Measurements from ENCODE around the gene DDX47.
"Not testable (repeated sequence)": the region's sequence is repeated elsewhere in the genome, so short reads cannot be mapped to it uniquely, and the experiment has no call there.

The DDX47 gene

DNA sequence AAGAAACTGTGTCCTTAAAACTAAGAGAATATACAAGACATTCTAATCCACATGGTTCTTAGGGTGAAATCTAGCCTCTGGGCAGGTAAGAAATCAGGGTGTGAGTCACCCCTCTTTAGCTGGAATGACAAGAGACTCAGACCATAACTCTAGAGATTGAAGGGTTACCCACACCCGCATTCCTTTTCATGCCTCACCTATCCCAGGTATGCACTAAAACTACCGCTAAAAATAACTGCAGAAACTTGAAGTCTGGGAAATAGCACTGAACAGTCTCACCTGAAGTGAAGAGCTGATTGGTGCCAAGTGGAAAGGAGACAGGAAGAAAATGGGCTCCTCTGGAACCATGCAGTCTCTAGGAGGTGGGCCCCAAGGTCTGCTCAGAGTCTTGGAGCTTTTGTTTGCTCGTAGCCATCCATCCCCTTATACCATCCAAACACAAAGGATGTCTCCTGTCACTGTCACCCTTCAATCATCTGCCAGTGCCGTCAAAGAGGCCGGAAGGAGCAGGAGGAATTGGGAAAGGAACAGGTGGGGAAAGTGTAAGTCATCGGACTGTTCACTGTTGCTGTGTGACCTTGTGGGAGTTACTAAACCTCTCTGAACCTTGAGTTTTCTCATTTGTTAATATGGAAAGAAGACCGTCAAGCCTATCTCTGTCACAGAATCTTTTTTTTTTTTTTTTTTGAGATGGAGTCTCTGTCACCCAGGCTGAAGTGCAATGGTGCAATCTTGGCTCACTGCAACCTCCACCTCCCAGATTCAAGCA is 22.4 kb downstream of the DDX47 start:
- Histone ChIP-seq H3K27me3 (no peaks in the 10 kb centered on the region), H3K4me1 (ENCODE audit: control insufficient read depth in 1 of 2, insufficient read depth in 1 of 2, low read depth in 1 of 2, low read length in 1 of 2) (no peaks in the 10 kb centered on the region), H3K9me3 (no peaks in the 10 kb centered on the region), H3K27ac (no peak overlapping the region), H3K4me3 (ENCODE audit: low read depth in 1 of 2, low read length in 1 of 2) (no peak overlapping the region), H3K36me3 (peaks cover 22% of the 10 kb centered on the region)
- TF ChIP-seq, protein P1, sequence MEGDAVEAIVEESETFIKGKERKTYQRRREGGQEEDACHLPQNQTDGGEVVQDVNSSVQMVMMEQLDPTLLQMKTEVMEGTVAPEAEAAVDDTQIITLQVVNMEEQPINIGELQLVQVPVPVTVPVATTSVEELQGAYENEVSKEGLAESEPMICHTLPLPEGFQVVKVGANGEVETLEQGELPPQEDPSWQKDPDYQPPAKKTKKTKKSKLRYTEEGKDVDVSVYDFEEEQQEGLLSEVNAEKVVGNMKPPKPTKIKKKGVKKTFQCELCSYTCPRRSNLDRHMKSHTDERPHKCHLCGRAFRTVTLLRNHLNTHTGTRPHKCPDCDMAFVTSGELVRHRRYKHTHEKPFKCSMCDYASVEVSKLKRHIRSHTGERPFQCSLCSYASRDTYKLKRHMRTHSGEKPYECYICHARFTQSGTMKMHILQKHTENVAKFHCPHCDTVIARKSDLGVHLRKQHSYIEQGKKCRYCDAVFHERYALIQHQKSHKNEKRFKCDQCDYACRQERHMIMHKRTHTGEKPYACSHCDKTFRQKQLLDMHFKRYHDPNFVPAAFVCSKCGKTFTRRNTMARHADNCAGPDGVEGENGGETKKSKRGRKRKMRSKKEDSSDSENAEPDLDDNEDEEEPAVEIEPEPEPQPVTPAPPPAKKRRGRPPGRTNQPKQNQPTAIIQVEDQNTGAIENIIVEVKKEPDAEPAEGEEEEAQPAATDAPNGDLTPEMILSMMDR (IDR thresholded peaks at IDR 0.05) = no peak

DNA sequence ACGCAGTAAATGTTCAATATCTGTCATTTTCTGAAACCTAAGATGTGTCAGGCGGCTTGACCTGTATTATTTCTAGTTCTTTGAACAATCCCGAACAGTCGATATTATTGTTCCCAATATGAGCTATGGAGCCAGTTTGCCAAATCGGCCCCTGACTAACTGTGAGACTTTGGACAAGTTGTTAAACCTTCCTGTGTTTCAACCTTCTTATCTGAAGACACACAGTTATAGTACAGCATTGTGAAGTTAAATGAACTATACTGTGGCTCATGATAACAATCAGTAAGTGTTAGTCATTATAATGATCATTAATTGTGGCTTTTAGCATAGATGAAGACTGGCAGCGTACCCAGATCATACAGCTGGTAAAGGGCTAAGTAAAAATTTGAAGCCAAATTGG is 23.4 kb downstream of the DDX47 start:
- H3K36me3 ChIP-seq = peaks cover 22% of the 10 kb centered on the region
- H3K4me1 ChIP-seq (ENCODE audit: control insufficient read depth in 1 of 2, insufficient read depth in 1 of 2, low read depth in 1 of 2, low read length in 1 of 2) = no peaks in the 10 kb centered on the region
- H3K27ac ChIP-seq = no peak overlapping the region
- H3K9me3 ChIP-seq = no peaks in the 10 kb centered on the region
- TF ChIP-seq, protein P1 (IDR thresholded peaks at IDR 0.05) = no peak
- H3K4me3 ChIP-seq (ENCODE audit: low read depth in 1 of 2, low read length in 1 of 2) = no peak overlapping the region
- H3K27me3 ChIP-seq = no peaks in the 10 kb centered on the region

DNA sequence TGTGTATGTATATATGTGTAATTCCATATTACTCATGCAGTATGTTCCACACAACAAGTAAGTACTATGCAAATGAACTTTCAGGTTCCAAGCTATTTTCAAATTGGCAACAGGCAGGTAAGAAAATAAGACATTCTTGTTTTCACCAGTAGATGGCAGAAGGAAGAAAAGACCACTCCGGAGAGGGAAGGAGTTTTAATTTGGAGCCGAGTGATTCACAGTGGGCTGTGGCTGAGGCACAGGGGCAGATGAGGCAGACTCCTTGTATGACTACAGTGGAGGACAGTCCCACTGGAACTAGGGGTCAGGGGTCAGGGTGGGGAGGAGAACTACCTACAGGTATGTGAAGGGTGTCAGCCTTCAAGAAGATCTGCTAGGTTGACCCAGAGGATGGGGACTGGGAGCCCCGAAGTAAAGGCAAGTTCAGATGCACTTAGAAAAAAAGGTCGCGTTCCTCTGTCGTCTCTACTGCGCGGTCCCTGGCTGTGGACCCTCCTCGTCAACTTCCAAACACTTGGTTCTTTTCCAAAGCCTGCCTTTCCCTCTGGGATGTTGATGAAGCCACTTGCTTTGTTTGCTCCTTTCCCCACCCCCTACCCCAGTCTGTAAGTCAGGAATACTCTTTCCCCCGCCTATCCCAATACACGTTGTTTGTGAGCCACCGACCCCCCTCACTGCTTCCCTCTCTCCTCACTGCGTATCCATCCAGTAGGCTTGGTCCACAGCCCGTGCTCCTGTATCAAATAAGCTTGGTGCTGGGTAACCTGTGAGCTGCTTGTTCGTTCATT is 24.1 kb downstream of the DDX47 start:
- Histone ChIP-seq H3K4me1 (ENCODE audit: control insufficient read depth in 1 of 2, insufficient read depth in 1 of 2, low read depth in 1 of 2, low read length in 1 of 2) (no peaks in the 10 kb centered on the region), H3K4me3 (ENCODE audit: low read depth in 1 of 2, low read length in 1 of 2) (no peak overlapping the region), H3K36me3 (peaks cover 21% of the 10 kb centered on the region), H3K27ac (no peak overlapping the region), H3K9me3 (no peaks in the 10 kb centered on the region), H3K27me3 (no peaks in the 10 kb centered on the region)
- TF ChIP-seq, protein P1 (IDR thresholded peaks at IDR 0.05) = no peak

DNA sequence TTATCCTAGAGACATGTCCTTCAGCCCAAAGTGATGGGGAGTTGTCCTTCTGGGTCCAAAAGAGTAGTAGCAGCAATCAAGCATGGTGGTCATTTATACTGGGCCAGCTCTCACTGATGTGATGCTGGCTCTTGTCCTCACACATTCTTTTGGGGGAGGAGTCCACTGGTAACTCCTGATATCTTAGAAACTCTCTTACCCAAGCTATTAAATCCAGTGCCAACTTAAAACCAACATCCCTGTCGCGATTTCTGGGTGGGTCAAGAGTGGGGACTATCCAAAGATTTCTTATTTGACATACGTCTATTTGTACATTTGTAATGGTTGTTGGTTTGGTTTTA is 24.6 kb downstream of the DDX47 start:
- TF ChIP-seq, protein P1 (IDR thresholded peaks at IDR 0.05) = no peak
- H3K27ac ChIP-seq = no peak overlapping the region
- H3K9me3 ChIP-seq = no peaks in the 10 kb centered on the region
- H3K4me1 ChIP-seq (ENCODE audit: control insufficient read depth in 1 of 2, insufficient read depth in 1 of 2, low read depth in 1 of 2, low read length in 1 of 2) = no peaks in the 10 kb centered on the region
- no peaks in the 10 kb centered on the region for H3K27me3 ChIP-seq
- peaks cover 16% of the 10 kb centered on the region for H3K36me3 ChIP-seq
- H3K4me3 ChIP-seq (ENCODE audit: low read depth in 1 of 2, low read length in 1 of 2) = no peak overlapping the region

DNA sequence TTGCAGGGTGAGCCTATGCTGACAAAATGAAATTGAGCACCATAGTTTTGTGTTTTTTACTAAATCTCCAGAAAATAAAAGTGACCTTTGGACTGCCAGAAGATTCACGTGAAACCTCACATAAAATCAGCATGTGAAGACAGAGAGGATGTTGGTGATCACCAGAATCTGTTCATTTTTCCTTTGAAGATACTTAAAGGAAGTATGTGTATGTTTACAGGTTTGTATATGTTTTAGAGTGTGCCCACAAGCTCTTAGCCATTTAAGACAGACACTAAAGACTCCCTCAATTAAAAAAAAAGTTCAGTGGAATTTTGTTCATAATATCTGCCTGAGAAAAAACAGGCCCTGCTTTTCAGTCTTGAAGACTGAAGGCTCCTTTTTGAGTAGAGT is 25.9 kb downstream of the DDX47 start:
- Histone ChIP-seq H3K4me1 (ENCODE audit: control insufficient read depth in 1 of 2, insufficient read depth in 1 of 2, low read depth in 1 of 2, low read length in 1 of 2) (no peaks in the 10 kb centered on the region), H3K4me3 (ENCODE audit: low read depth in 1 of 2, low read length in 1 of 2) (no peak overlapping the region), H3K36me3 (peaks cover 3% of the 10 kb centered on the region), H3K27ac (no peak overlapping the region), H3K27me3 (no peaks in the 10 kb centered on the region), H3K9me3 (no peaks in the 10 kb centered on the region)
- TF ChIP-seq, protein P1 (IDR thresholded peaks at IDR 0.05) = no peak

DNA sequence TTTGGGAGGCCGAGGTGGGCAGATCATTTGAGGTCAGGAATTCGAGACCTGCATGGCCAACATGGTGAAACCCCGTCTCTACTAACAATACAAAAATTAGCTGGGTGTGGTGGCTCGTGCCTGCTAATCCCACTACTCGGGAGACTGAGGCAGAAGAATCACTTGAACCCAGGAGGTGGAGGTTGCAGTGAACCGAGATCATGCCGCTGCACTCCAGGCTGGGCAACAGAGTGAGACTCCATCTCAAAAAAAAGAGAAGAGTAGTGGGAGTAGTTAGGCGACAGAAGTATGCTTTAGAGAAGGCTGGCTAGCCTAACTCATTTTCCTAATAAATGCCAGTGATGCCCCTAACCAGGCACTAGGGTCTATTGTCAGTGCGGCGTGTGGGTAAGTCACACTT is 26.3 kb downstream of the DDX47 start:
- H3K36me3 ChIP-seq; H3K4me1 ChIP-seq (ENCODE audit: control insufficient read depth in 1 of 2, insufficient read depth in 1 of 2, low read depth in 1 of 2, low read length in 1 of 2); H3K9me3 ChIP-seq; H3K27me3 ChIP-seq; H3K4me3 ChIP-seq (ENCODE audit: low read depth in 1 of 2, low read length in 1 of 2); H3K27ac ChIP-seq: not testable (repeated sequence)

All from neutrophil (primary cell).